DOHH2 (cell line): Measurements from ENCODE around the gene MTFMT.

ENCODE experiments used
- H3F3A ChIP-seq: fragments of 200-600 bp; sonication (generic), shearing (Covaris generic); 2 replicates; pipeline ENCODE4 v1.6.0; 2016; ENCODE audit warnings: antibody characterized with exemption, mild to moderate bottlenecking; ENCODE audit not compliant: control insufficient read depth, insufficient read depth
- H3K27ac ChIP-seq: fragments of 200-600 bp; sonication (generic); 2 replicates; pipeline ENCODE4 v1.5.1; 2014; ENCODE audit warnings: low read depth, mild to moderate bottlenecking, low read length, moderate library complexity
- H3K27me3 ChIP-seq: fragments of 200-600 bp; sonication (generic); 2 replicates; pipeline ENCODE4 v1.6.1; 2014; ENCODE audit warnings: mild to moderate bottlenecking, low read length, mixed read lengths; ENCODE audit not compliant: control insufficient read depth
- H3K36me3 ChIP-seq: fragments of 200-600 bp; sonication (generic); 2 replicates; pipeline ENCODE4 v1.6.1; 2014; ENCODE audit warnings: mild to moderate bottlenecking, low read length, moderate library complexity, mixed read lengths; ENCODE audit not compliant: control insufficient read depth
- H3K4me1 ChIP-seq: fragments of 200-600 bp; sonication (generic); 2 replicates; pipeline ENCODE4 v1.6.1; 2014; ENCODE audit warnings: mild to moderate bottlenecking, low read length, mixed read lengths; ENCODE audit not compliant: control insufficient read depth
- H3K4me2 ChIP-seq: fragments of 200-600 bp; sonication (generic); 2 replicates; pipeline ENCODE4 v1.6.0; 2014; ENCODE audit warnings: mild to moderate bottlenecking, low read length, moderate library complexity
- H3K4me3 ChIP-seq: fragments of 200-600 bp; sonication (generic); 2 replicates; pipeline ENCODE4 v1.5.1; 2014; ENCODE audit warnings: mild to moderate bottlenecking, low read length, mixed read lengths
- H3K79me2 ChIP-seq: fragments of 200-600 bp; sonication (generic); 2 replicates; pipeline ENCODE4 v1.6.1; 2014; ENCODE audit warnings: mild to moderate bottlenecking, low read length, mixed read lengths; ENCODE audit not compliant: control insufficient read depth
- H3K9me2 ChIP-seq: fragments of 200-600 bp; sonication (generic); replicated peaks from 2 replicates; pipeline ENCODE4 v1.6.1; 2014; ENCODE audit warnings: mild to moderate bottlenecking, low read length, mixed read lengths; ENCODE audit not compliant: control insufficient read depth
- H3K9me3 ChIP-seq: fragments of 200-600 bp; sonication (generic); 2 replicates; pipeline ENCODE4 v1.6.1; 2014; ENCODE audit warnings: antibody characterized with exemption, low read length, mixed read lengths; ENCODE audit not compliant: control insufficient read depth, insufficient read depth
- H4K20me1 ChIP-seq: fragments of 200-600 bp; sonication (generic); 2 replicates; pipeline ENCODE4 v1.6.0; 2014; ENCODE audit warnings: low read depth, mild to moderate bottlenecking, antibody characterized with exemption, low read length, moderate library complexity; ENCODE audit not compliant: control insufficient read depth, insufficient read depth
- CTCF ChIP-seq: fragments of 200-600 bp; sonication (generic); IDR thresholded peaks from one replicate; pipeline ENCODE4 v1.5.1; 2014; ENCODE audit warnings: antibody characterized with exemption, mild to moderate bottlenecking, low read depth, low read length; ENCODE audit not compliant: poor library complexity, severe bottlenecking
- EZH2phosphoT487 ChIP-seq: fragments of 200-600 bp; sonication (generic); IDR thresholded peaks from 2 replicates; pipeline ENCODE4 v1.6.1; 2017; ENCODE audit warnings: borderline replicate concordance, mild to moderate bottlenecking, antibody characterized with exemption, low read length, moderate library complexity, mixed read lengths

MTFMT gene

DNA sequence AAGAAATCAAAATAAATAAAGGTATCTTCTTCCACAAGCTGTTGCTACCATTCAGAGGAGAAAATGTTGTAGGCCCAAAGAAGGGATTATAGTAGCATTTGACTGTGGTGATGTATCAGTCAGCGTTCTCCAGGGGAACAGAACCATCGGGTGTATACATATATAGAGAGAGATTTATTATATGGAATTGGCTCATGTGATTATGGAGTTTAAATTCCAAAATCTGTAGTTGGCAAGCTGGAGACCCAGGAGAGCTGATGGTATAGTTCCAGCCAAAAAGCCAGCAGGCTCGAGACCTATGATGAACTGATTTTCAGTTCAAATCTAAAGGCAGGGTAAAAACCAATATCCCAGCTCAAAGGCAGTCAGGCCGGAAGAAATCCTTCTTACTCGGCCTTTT lies 32.4 kb downstream of the MTFMT start:
- TF ChIP-seq EZH2phosphoT487: no peak
- no peak for TF ChIP-seq CTCF
- H3K79me2 ChIP-seq: no peaks in the 10 kb centered on the region
- no peaks in the 10 kb centered on the region; the same call in 1 of the 2 replicates for H3K4me1 ChIP-seq
- no peaks in the 10 kb centered on the region for H4K20me1 ChIP-seq
- no peak overlapping the region for H3K4me3 ChIP-seq
- H3F3A ChIP-seq: 0 out of 2 replicates have a peak, but pooled peaks cover 2% of the 10 kb centered on the region
- no peaks in the 10 kb centered on the region for H3K27me3 ChIP-seq
- no peaks in the 10 kb centered on the region for H3K9me3 ChIP-seq
- no peaks in the 10 kb centered on the region for H3K9me2 ChIP-seq
- no peaks in the 10 kb centered on the region; the same call in 1 of the 2 replicates for H3K36me3 ChIP-seq
- no peak overlapping the region for H3K4me2 ChIP-seq
- no peak overlapping the region for H3K27ac ChIP-seq

DNA sequence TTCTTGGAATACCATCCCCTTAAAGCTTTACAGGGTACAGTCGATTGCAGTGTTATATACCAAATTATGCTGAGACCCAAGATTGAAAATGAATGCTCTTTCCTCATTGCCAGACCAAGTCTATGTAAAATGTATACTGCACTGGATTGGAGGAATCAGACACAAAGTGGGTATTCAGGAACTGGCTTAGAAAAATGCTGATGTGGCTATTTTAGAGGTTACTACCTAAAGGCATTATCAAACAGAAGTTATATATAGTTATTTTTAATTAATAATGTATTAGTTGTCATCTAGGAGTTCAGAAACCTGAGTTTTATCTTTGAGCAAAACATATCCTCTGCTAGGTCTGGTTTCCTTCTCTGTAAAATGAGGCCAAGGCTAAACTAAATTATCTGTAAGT lies 36.1 kb downstream of the MTFMT start:
- Histone ChIP-seq H3K4me2 (no peak overlapping the region), H3K4me1 (peaks cover 18% of the 10 kb centered on the region), H3K27ac (no peak overlapping the region), H3K9me2 (no peaks in the 10 kb centered on the region), H3K9me3 (no peaks in the 10 kb centered on the region), H3K27me3 (no peaks in the 10 kb centered on the region), H3K79me2 (peaks cover 13% of the 10 kb centered on the region), H4K20me1 (no peaks in the 10 kb centered on the region), H3K4me3 (no peak overlapping the region), H3F3A (0 out of 2 replicates have a peak, but pooled peaks cover 5% of the 10 kb centered on the region), H3K36me3 (no peaks in the 10 kb centered on the region; the same call in 1 of the 2 replicates)
- TF ChIP-seq CTCF (no peak), EZH2phosphoT487 (no peak)

- no peak for TF ChIP-seq EZH2phosphoT487
- TF ChIP-seq CTCF: no peak
- no peaks in the 10 kb centered on the region for H3K9me2 ChIP-seq
- no peaks in the 10 kb centered on the region for H3K9me3 ChIP-seq
- no peak overlapping the region for H3K4me2 ChIP-seq
- peaks cover 22% of the 10 kb centered on the region for H3K79me2 ChIP-seq
- H3K36me3 ChIP-seq: peaks cover 6% of the 10 kb centered on the region
- H3K4me3 ChIP-seq: no peak overlapping the region
- peaks cover 7% of the 10 kb centered on the region; the same call in 1 of the 2 replicates for H3F3A ChIP-seq
- no peaks in the 10 kb centered on the region for H4K20me1 ChIP-seq
- no peaks in the 10 kb centered on the region for H3K27me3 ChIP-seq
- H3K4me1 ChIP-seq: peaks cover 26% of the 10 kb centered on the region
- no peak overlapping the region for H3K27ac ChIP-seq
Observed at GRCh38 chr15:64991536-64992135, 37.8 kb downstream of the MTFMT start.
